GM23248 (cell line): ENCODE measurements around the gene ADAM12.

Experiments
- EZH2 ChIP-seq: fragments of 200-600 bp; sonication (generic); IDR thresholded peaks from 2 replicates; pipeline ENCODE4 v1.6.1; 2018; ENCODE audit warnings: antibody characterized with exemption, mild to moderate bottlenecking; ENCODE audit not compliant: insufficient read depth, poor library complexity, severe bottlenecking
- EZH2phosphoT487 ChIP-seq: fragments of 200-600 bp; sonication (generic); IDR thresholded peaks from 2 replicates; pipeline ENCODE4 v1.6.1; 2018; ENCODE audit warnings: antibody characterized with exemption, moderate library complexity, mild to moderate bottlenecking, low read depth; ENCODE audit not compliant: insufficient read depth

- TF ChIP-seq EZH2: no peak
- no peak for TF ChIP-seq EZH2phosphoT487
Observed at GRCh38 chr10:125992254-125992653, 396.0 kb downstream of the ADAM12 start.
